Progenitor cell of endocrine pancreas (in vitro differentiated cells): ENCODE data around the gene ELOVL2. TPM values are rescaled to one million over a fixed set of nuclear protein-coding genes. Genes with fewer than 3 reads are reported as not detected.

ENCODE experiments used
- DNase-seq: peaks from one replicate; pipeline ENCODE4 v3.0.0; 2021; ENCODE audit warnings: low spot score; ENCODE audit not compliant: unreplicated experiment
- H3K27ac Mint-ChIP-seq: 2 replicates; pipeline ENCODE4 v1.8.0; 2021; ENCODE audit warnings: mild to moderate bottlenecking, moderate library complexity, mixed read lengths
- H3K27me3 Mint-ChIP-seq: 2 replicates; pipeline ENCODE4 v1.8.0; 2021; ENCODE audit warnings: mixed read lengths
- H3K36me3 Mint-ChIP-seq: 2 replicates; pipeline ENCODE4 v1.8.0; 2022; ENCODE audit warnings: mixed read lengths; ENCODE audit not compliant: insufficient read depth
- H3K4me1 Mint-ChIP-seq: 2 replicates; pipeline ENCODE4 v1.8.0; 2021; ENCODE audit warnings: low read depth, mixed read lengths
- H3K4me3 Mint-ChIP-seq: 2 replicates; pipeline ENCODE4 v1.8.0; 2021; ENCODE audit warnings: low read depth, mild to moderate bottlenecking, moderate library complexity, mixed read lengths
- H3K9me3 Mint-ChIP-seq: 2 replicates; pipeline ENCODE4 v1.8.0; 2021; ENCODE audit warnings: low read depth, mixed read lengths
- total RNA-seq: library from RNA; stranded (reverse); gene quantifications from 2 replicates; pipeline ENCODE4 v1.2.1, GENCODE V29; 2021
- TF ChIP-seq, protein P1 (sequence below): fragments of 200-600 bp; sonication (generic); IDR thresholded peaks from one replicate; pipeline ENCODE4 v1.5.0; 2021; ENCODE audit warnings: antibody characterized with exemption, mild to moderate bottlenecking; ENCODE audit not compliant: unreplicated experiment

ELOVL2 gene
- total RNA-seq, 1 donor from 2014 or later: 5.6 TPM

DNA sequence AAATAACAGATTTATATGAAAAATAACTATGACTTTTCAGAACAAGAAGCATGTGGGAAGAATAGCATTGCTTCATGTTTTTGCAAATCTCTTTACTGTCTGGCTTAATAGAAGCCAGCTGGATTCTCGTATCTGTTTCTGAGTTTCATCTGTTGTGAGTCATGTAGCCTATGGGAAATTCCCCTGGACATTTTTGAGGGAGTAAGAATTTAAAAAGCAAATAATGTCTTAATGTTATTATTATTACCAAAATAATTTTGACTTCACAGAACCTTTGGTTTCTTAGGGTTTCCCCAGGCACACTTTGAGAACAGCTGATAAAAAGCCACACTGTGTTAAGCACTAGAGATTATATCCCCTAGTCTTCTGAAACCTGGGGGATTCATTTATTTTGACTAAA, 81.4 kb downstream of the ELOVL2 start:
- Mint-ChIP-seq H3K9me3 (peaks cover 15% of the 10 kb centered on the region), H3K27me3 (peaks cover 3% of the 10 kb centered on the region), H3K27ac (no peak overlapping the region), H3K4me3 (no peak overlapping the region), H3K36me3 (peaks cover 15% of the 10 kb centered on the region), H3K4me1 (no peaks in the 10 kb centered on the region)
- TF ChIP-seq, protein P1, sequence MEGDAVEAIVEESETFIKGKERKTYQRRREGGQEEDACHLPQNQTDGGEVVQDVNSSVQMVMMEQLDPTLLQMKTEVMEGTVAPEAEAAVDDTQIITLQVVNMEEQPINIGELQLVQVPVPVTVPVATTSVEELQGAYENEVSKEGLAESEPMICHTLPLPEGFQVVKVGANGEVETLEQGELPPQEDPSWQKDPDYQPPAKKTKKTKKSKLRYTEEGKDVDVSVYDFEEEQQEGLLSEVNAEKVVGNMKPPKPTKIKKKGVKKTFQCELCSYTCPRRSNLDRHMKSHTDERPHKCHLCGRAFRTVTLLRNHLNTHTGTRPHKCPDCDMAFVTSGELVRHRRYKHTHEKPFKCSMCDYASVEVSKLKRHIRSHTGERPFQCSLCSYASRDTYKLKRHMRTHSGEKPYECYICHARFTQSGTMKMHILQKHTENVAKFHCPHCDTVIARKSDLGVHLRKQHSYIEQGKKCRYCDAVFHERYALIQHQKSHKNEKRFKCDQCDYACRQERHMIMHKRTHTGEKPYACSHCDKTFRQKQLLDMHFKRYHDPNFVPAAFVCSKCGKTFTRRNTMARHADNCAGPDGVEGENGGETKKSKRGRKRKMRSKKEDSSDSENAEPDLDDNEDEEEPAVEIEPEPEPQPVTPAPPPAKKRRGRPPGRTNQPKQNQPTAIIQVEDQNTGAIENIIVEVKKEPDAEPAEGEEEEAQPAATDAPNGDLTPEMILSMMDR: no peak
- DNase-seq: no peak

DNA sequence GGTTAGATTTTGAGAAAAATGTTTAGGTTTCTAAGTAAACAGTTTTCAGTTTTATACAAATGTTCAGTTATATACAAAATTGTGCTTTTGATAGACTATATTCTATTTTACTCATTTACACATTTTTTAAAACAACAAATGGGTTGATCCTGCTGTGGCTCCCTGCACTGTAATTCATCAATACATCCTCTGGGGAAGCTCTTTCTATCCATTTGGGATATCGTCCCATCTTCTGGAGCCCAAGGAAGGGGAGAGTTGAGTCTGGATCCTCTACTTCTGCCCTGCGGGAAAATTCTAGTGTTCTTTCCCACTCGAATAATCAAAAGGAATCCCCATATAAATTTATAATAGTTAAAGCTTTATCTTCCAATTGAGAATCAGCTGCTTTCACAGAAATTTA, 82.3 kb downstream of the ELOVL2 start:
- TF ChIP-seq, protein P1: no peak
- no peak for DNase-seq

DNA sequence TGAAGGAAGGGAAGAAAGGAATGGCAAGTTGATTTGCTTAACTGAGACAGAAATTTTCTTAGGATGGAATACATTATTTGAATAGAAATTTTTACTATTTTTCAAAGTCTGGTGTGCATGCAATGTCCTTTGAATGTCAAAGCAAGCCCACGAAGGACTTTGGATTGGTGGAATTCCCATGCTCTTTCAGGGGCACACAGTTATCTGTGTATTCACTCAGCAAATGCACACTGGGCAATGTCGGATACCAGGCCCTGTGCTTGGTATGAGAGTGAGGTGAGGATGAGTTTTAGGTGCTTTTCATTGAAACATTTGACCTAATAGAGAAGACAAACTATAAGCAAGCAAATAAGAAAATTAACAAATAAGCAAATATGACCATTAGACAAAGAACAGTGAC, 83.9 kb downstream of the ELOVL2 start:
- DNase-seq: no peak
- Mint-ChIP-seq H3K4me1 (no peaks in the 10 kb centered on the region), H3K9me3 (peaks cover 6% of the 10 kb centered on the region), H3K4me3 (no peak overlapping the region), H3K27me3 (peaks cover 3% of the 10 kb centered on the region), H3K27ac (no peak overlapping the region), H3K36me3 (peaks cover 9% of the 10 kb centered on the region)
- TF ChIP-seq, protein P1: no peak

More for the DNA sequence above, 82.3 kb downstream of the ELOVL2 start:
- peaks cover 15% of the 10 kb centered on the region for H3K9me3 Mint-ChIP-seq
- no peak overlapping the region for H3K4me3 Mint-ChIP-seq
- peaks cover 15% of the 10 kb centered on the region for H3K36me3 Mint-ChIP-seq
- H3K27me3 Mint-ChIP-seq: peaks cover 3% of the 10 kb centered on the region
- H3K4me1 Mint-ChIP-seq: no peaks in the 10 kb centered on the region
- no peak overlapping the region for H3K27ac Mint-ChIP-seq

DNA sequence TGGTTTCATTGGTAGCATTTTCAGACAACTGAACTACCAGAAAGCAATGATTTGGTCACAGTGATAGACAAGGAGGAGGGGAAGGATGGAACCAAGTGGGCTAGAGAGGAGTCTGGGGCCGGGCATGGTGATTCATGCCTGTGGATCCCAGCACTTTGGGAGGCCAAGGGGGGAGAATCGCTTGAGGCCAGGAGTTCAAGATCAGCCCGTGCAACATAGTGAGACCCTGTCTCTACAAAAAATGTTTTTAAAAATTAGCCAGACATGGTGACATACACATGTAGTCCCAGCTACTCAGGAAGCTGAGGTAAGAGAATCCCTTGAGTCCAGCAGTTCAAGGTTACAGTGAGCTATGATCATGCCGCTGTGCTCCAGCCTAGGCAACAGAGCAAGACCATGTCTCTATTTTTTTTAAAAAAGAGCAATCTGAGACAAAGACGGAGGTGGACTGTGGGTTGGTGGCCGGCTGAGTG, 86.7 kb downstream of the ELOVL2 start:
- H3K27me3 Mint-ChIP-seq: peaks cover 3% of the 10 kb centered on the region
- peaks cover 4% of the 10 kb centered on the region for H3K36me3 Mint-ChIP-seq
- no peaks in the 10 kb centered on the region for H3K9me3 Mint-ChIP-seq

DNA sequence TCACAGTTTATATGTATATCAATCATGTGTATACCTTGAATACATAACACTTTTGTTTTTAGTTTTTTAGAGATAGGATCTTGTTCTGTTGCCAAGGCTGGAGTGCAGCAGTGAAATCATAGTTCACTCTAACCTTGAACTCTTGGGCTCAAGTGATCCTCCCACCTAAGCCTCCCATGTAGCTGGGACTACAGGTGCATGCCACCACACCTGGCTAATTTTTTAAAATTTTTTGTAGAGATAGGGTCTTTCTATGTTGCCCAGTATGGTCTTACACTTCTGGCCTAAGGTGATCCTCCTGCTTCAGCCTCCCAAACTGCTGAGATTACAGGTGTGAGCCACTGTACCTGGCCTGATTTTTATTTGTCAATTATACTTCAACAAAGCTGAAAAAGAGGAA, 87.3 kb downstream of the ELOVL2 start:
- DNase-seq: no peak
- Mint-ChIP-seq H3K27me3 (peaks cover 3% of the 10 kb centered on the region), H3K4me1 (no peaks in the 10 kb centered on the region), H3K4me3 (no peak overlapping the region), H3K36me3 (peaks cover 4% of the 10 kb centered on the region), H3K27ac (no peak overlapping the region), H3K9me3 (no peaks in the 10 kb centered on the region)
- TF ChIP-seq, protein P1: no peak

More for the DNA sequence above, 86.7 kb downstream of the ELOVL2 start:
- TF ChIP-seq, protein P1: no peak
- Mint-ChIP-seq H3K27ac (no peak overlapping the region), H3K4me1 (no peaks in the 10 kb centered on the region), H3K4me3 (no peak overlapping the region)
- DNase-seq: no peak
